GM23338 (cell line): ENCODE measurements around the gene RAB5B. TPM values are rescaled to one million over a fixed set of nuclear protein-coding genes. Genes with fewer than 3 reads are reported as not detected.

Experiments used
- ATAC-seq: fragments of 200-7000 bp; cut with Tn5 transposase; 3 replicates; pipeline ENCODE4 v1.9.1; 2020
- DNase-seq: peaks from one replicate; pipeline ENCODE4 v3.0.0-alpha.2; 2015; ENCODE audit warnings: low spot score
- H2AFZ ChIP-seq: fragments of 200-600 bp; sonication (generic); 2 replicates; pipeline ENCODE4 v1.8.0; 2016; ENCODE audit warnings: antibody characterized with exemption, mild to moderate bottlenecking, moderate library complexity
- H3F3A ChIP-seq: fragments of 200-600 bp; sonication (generic); replicated peaks from 2 replicates; pipeline ENCODE4 v1.8.0; 2017; ENCODE audit warnings: antibody characterized with exemption, mixed run types, low read depth
- H3K27ac ChIP-seq: fragments of 200-600 bp; sonication (generic); 2 replicates; pipeline ENCODE4 v1.6.1; 2016; ENCODE audit warnings: low read depth
- H3K27me3 ChIP-seq: fragments of 200-600 bp; sonication (generic); 2 replicates; pipeline ENCODE4 v1.8.0; 2016; ENCODE audit warnings: mild to moderate bottlenecking, mixed run types, moderate library complexity; ENCODE audit not compliant: insufficient read depth
- H3K36me3 ChIP-seq: fragments of 200-600 bp; sonication (generic); 2 replicates; pipeline ENCODE4 v1.8.0; 2016; ENCODE audit warnings: mild to moderate bottlenecking; ENCODE audit not compliant: insufficient read depth
- H3K4me1 ChIP-seq: fragments of 200-600 bp; sonication (generic); 2 replicates; pipeline ENCODE4 v1.8.0; 2016; ENCODE audit warnings: mild to moderate bottlenecking, moderate library complexity; ENCODE audit not compliant: insufficient read depth
- H3K4me2 ChIP-seq: fragments of 200-600 bp; sonication (generic); 2 replicates; pipeline ENCODE4 v1.7.1; 2017; ENCODE audit warnings: mixed run types
- H3K4me3 ChIP-seq: fragments of 200-600 bp; sonication (generic); 2 replicates; pipeline ENCODE4 v1.6.1; 2016; ENCODE audit warnings: mixed run types
- H3K79me2 ChIP-seq: fragments of 200-600 bp; sonication (generic); replicated peaks from 2 replicates; pipeline ENCODE4 v1.8.0; 2017; ENCODE audit warnings: mild to moderate bottlenecking; ENCODE audit not compliant: insufficient read depth
- H3K9me2 ChIP-seq: fragments of 200-600 bp; sonication (generic); 2 replicates; pipeline ENCODE4 v1.8.0; 2017; ENCODE audit not compliant: insufficient read depth
- H4K20me1 ChIP-seq: fragments of 200-600 bp; sonication (generic); replicated peaks from 2 replicates; pipeline ENCODE4 v1.8.0; 2017; ENCODE audit warnings: mild to moderate bottlenecking; ENCODE audit not compliant: insufficient read depth
- H3K27ac Mint-ChIP-seq: 2 replicates; pipeline ENCODE4 v1.8.0; 2020; ENCODE audit warnings: inconsistent platforms, mild to moderate bottlenecking, moderate library complexity, mixed read lengths
- H3K27me3 Mint-ChIP-seq: 3 replicates; pipeline ENCODE4 v1.8.0; 2022; ENCODE audit warnings: low read depth, mild to moderate bottlenecking, moderate library complexity, mixed read lengths, inconsistent platforms; ENCODE audit not compliant: insufficient read depth, poor library complexity
- H3K36me3 Mint-ChIP-seq: 3 replicates; pipeline ENCODE4 v1.8.0; 2021; ENCODE audit warnings: low read depth, mild to moderate bottlenecking, inconsistent platforms, moderate library complexity, mixed read lengths
- H3K4me1 Mint-ChIP-seq: 3 replicates; pipeline ENCODE4 v1.8.0; 2020; ENCODE audit warnings: mild to moderate bottlenecking, inconsistent platforms, mixed read lengths
- H3K4me3 Mint-ChIP-seq: 3 replicates; pipeline ENCODE4 v1.8.0; 2021; ENCODE audit warnings: moderate library complexity, mild to moderate bottlenecking, inconsistent platforms, mixed read lengths
- H3K9me3 Mint-ChIP-seq: 3 replicates; pipeline ENCODE4 v1.8.0; 2020; ENCODE audit warnings: moderate library complexity, mild to moderate bottlenecking, inconsistent platforms, mixed read lengths
- CREB1 ChIP-seq: fragments of 250-450 bp; sonication (Bioruptor Pico); IDR thresholded peaks from 2 replicates; pipeline ENCODE4 v1.5.0; 2020; ENCODE audit warnings: low read depth, mild to moderate bottlenecking, moderate library complexity
- CTCF ChIP-seq, 2 experiments: fragments of 200-600 bp in 1 of 2; sonication (generic) in 1 of 2; conservative IDR thresholded peaks; 2 replicates each; pipeline versions ENCODE4 v1.5.1 to v1.6.1; 2016 to 2017; ENCODE audit warnings: antibody characterized with exemption in 2 of 2, low read depth in 2 of 2, mild to moderate bottlenecking in 2 of 2, moderate library complexity in 1 of 2
- ETS1 ChIP-seq: IDR thresholded peaks from 2 replicates; pipeline ENCODE4 v1.6.1; 2016; ENCODE audit warnings: antibody characterized with exemption
- EZH2 ChIP-seq: fragments of 200-600 bp; sonication (generic); IDR thresholded peaks from one replicate; pipeline ENCODE4 v1.8.0; 2017; ENCODE audit warnings: antibody characterized with exemption, mild to moderate bottlenecking, low read depth; ENCODE audit not compliant: unreplicated experiment
- EZH2phosphoT487 ChIP-seq: fragments of 200-600 bp; sonication (generic); IDR thresholded peaks from one replicate; pipeline ENCODE4 v1.8.1; 2018; ENCODE audit warnings: antibody characterized with exemption; ENCODE audit not compliant: unreplicated experiment
- JUNB ChIP-seq: IDR thresholded peaks from one replicate; pipeline ENCODE4 v1.6.1; 2016; ENCODE audit warnings: antibody characterized with exemption; ENCODE audit not compliant: unreplicated experiment
- NANOG ChIP-seq: IDR thresholded peaks from 2 replicates; pipeline ENCODE4 v1.6.1; 2016; ENCODE audit warnings: antibody characterized with exemption, borderline replicate concordance
- POLR2AphosphoS5 ChIP-seq: IDR thresholded peaks from 2 replicates; pipeline ENCODE4 v1.6.1; 2016; ENCODE audit warnings: antibody characterized with exemption, low read depth
- REST ChIP-seq: IDR thresholded peaks from one replicate; pipeline ENCODE4 v1.6.1; 2018; ENCODE audit warnings: antibody characterized with exemption; ENCODE audit not compliant: unreplicated experiment
- STAT1 ChIP-seq: IDR thresholded peaks from one replicate; pipeline ENCODE4 v1.6.1; 2016; ENCODE audit warnings: antibody characterized with exemption; ENCODE audit not compliant: unreplicated experiment
- ZNF114 ChIP-seq: fragments of 250-450 bp; sonication (Bioruptor Pico); IDR thresholded peaks from 2 replicates; pipeline ENCODE4 v1.5.0; 2020; ENCODE audit warnings: mild to moderate bottlenecking, moderate library complexity
- ZNF331 ChIP-seq: fragments of 250-450 bp; sonication (Bioruptor Pico); IDR thresholded peaks from 2 replicates; pipeline ENCODE4 v1.5.0; 2020; ENCODE audit warnings: low read depth, mild to moderate bottlenecking, moderate library complexity
- ZNF462 ChIP-seq: fragments of 250-450 bp; sonication (Bioruptor Pico); IDR thresholded peaks from 2 replicates; pipeline ENCODE4 v1.5.0; 2020; ENCODE audit warnings: mild to moderate bottlenecking, moderate library complexity
- polyA plus RNA-seq: library from polyadenylated mRNA; unstranded; fragments of >200 nt; fragmentation: Nextera tagmentation; extraction: Ambion mirVana; gene quantifications from 2 replicates; pipeline ENCODE4 v1.2.1, GENCODE V29; 2016
- total RNA-seq: library from RNA; depleted of rRNA; stranded (reverse); fragments of >200 nt; shearing (Covaris generic); gene quantifications from 2 replicates; pipeline ENCODE4 v1.2.3, GENCODE V29; 2014

Gene RAB5B
- total and polyA plus RNA-seq, 2 experiments from 2014 or later = 19.7 to 46.5 TPM

GRCh38 chr12:55942577-55943136, 31.2 kb upstream of the RAB5B start:
- Histone ChIP-seq H3K4me3 (no peak overlapping the region), H3F3A (no peaks in the 10 kb centered on the region), H4K20me1 (no peaks in the 10 kb centered on the region), H3K36me3 (no peaks in the 10 kb centered on the region), H3K4me1 (peaks cover 5% of the 10 kb centered on the region), H2AFZ (no peak overlapping the region), H3K79me2 (no peaks in the 10 kb centered on the region), H3K27me3 (no peaks in the 10 kb centered on the region), H3K27ac (no peak overlapping the region), H3K4me2 (no peak overlapping the region), H3K9me2 (no peaks in the 10 kb centered on the region)
- Mint-ChIP-seq H3K4me1 (peaks cover 9% of the 10 kb centered on the region), H3K27me3 (peaks cover 8% of the 10 kb centered on the region), H3K4me3 (no peak overlapping the region), H3K27ac (no peak overlapping the region), H3K36me3 (no peaks in the 10 kb centered on the region), H3K9me3 (no peaks in the 10 kb centered on the region)
- TF ChIP-seq ZNF114 (no peak), CTCF (conservative IDR thresholded peaks at IDR 0.05; ENCODE audit: low read depth in 2 of 2) (no peak), JUNB (no peak), ETS1 (no peak), ZNF331 (CRISPR knock-in tag) (no peak), NANOG (no peak), EZH2 (no peak), EZH2phosphoT487 (no peak), CREB1 (CRISPR knock-in tag) (no peak), ZNF462 (CRISPR knock-in tag) (no peak), STAT1 (no peak), REST (no peak), POLR2AphosphoS5 (no peak)
- ATAC-seq (no peak), DNase-seq (no peak)
